IPS-18c (cell line): Measurements from ENCODE around the gene TXNDC16.
"Not testable (repeated sequence)": the region's sequence is repeated elsewhere in the genome, so short reads cannot be mapped to it uniquely, and the experiment has no call there.

Source experiments
- H3K4me3 ChIP-seq: 2 replicates; pipeline ENCODE4 v1.7.0; 2013; ENCODE audit warnings: low read depth, mild to moderate bottlenecking, low read length, moderate library complexity; ENCODE audit not compliant: insufficient read depth
- H3K9me3 ChIP-seq: one replicate; pipeline ENCODE4 v1.6.1; 2013; ENCODE audit warnings: mild to moderate bottlenecking, low read length, moderate library complexity; ENCODE audit not compliant: control insufficient read depth, insufficient read depth

TXNDC16 gene

DNA sequence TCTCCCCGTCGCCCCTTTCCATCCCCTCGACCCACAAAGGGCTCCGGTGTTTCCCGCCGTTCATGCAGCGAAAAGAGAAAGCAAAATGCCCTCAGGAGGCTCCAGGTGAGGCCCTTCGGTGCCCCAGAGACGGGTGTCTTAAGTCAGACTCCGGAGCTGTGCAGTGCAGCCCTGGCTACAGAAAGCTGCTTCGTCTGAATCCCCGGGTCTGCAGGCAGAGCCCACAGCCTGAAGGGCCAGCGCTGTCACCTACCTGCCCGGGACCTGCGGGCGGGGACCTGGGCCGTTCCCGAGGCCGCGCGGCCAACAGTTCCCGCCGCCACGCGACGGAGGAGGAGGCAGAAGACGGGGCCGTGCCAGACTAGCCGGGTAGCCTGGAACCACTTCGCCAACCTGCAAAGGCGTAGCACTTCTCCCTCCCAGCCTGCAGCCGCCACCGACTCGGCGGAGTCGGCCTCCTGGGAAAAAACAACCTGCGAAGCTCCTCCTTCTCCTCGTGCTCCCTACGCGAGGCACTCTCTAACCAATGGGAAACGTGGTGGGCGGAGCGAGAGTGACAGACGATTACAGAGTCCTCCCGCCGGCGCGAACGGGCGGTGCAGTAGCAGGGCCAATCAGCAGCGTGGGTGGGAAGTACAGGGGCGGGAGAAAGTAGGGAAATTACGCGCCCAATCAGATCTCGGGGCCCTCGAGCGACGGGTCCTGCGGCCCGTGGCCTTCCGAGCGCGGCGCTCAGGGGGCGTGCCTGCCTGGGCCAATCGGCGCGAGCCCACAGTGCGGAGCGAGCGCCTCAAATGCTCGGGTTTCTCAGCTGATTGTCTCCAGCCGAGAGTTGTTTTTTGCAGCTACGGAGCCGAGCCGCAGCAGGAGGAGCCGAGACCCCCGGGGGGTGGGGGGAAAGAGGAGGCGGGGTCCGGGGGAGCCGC lies at the start of gene TXNDC16, which contains the start of gene GPR137C:
Gene TXNDC16, minus strand, starts transcription at position 443 of the 926 bp plus-strand sequence. CDS start 8,948 bp downstream, outside the sequence.
Gene GPR137C, plus strand, starts transcription at position 774 of the 926 bp plus-strand sequence. CDS start 312 bp downstream, outside the sequence.
- H3K4me3 ChIP-seq = peak within 1 kb of the TSS; percentile 75
- H3K9me3 ChIP-seq = no peaks in the 10 kb centered on the region

DNA sequence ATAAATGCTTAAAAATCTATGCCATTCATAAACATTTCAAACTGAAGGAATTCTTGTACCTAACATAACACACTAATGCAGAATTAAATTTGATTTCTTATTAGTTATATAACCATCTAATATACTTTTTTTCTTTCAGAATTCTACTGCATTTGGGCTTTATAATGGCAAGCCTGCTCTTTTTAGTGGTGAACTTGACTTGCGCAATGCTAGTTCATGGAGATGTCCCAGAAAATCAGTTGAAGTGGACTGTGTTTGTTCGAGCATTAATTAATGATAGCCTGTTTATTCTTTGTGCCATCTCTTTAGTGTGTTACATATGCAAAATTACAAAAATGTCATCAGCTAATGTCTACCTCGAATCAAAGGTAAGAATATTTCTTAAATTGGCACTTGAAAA lies 47.7 kb upstream of the TXNDC16 start:
- H3K4me3 ChIP-seq = no peak overlapping the region
- no peaks in the 10 kb centered on the region for H3K9me3 ChIP-seq

GRCh38 chr14:52598568-52598967 lies 46.3 kb upstream of the TXNDC16 start:
- Histone ChIP-seq H3K4me3 (no peak overlapping the region), H3K9me3 (no peaks in the 10 kb centered on the region)

DNA sequence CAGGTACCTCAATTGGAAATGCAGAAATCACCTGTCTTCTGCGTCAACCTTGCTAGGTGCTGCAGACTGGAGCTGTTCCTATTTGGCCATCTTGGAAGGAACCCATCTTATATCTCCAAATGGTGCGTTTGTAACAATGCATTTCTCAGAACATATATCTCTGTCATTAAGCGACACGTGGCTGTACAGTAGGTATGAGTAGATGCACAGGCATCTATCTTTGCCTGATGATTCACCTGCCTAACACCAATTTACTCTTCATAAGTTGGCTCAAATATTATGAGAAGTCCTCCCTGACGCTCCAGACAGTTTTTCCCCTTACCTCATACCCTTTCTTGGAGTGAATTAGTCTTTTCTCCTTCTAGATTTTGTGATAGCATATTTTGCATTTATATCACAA lies 44.6 kb upstream of the TXNDC16 start:
- no peak overlapping the region for H3K4me3 ChIP-seq
- H3K9me3 ChIP-seq = no peaks in the 10 kb centered on the region

DNA sequence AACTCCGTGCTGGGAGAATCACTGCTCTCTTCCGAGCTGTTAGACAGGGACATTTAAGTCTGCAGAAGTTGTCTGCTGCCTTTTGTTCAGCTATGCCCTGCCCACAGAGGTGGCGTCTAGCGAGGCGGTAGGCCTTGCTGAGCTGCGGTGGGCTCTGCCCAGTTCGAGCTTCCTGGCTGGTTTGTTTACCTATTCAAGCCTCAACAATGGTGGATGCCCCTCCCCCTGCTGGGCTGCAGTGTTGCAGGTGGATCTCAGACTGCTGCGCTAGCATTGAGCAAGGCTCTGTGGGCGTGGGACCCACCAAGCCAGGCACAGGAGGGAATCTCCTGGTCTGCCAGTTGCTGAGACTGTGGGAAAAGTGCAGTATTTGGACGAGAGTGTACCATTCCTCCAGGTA lies 44.0 kb upstream of the TXNDC16 start:
- H3K9me3 ChIP-seq = no peaks in the 10 kb centered on the region

DNA sequence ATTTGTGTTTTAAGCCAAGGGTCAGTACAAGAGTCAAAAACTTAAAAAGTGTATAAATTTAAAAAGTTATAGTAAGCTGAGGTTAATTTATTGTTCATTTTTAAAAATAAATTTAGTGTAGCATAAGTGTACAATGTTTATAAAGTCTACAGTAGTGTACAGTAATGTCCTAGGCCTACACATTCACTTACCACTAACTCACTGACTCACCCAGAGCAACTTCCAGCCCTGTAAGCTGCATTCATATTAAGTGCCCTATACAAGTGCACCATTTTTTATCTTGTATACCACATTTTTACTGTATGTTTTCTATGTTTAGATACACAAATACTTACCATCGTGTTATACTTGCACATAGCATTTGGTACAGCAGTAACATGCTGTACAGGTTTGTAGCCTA lies 38.0 kb upstream of the TXNDC16 start:
- Histone ChIP-seq H3K9me3 (no peaks in the 10 kb centered on the region), H3K4me3 (no peak overlapping the region)

More for the DNA sequence above, 44.0 kb upstream of the TXNDC16 start:
- no peak overlapping the region for H3K4me3 ChIP-seq

GRCh38 chr14:52589646-52590045 lies 37.3 kb upstream of the TXNDC16 start:
- H3K4me3 ChIP-seq = no peak overlapping the region
- H3K9me3 ChIP-seq = no peaks in the 10 kb centered on the region

- Histone ChIP-seq H3K9me3 (no peaks in the 10 kb centered on the region), H3K4me3 (no peak overlapping the region)
These were observed 31.2 kb upstream of the TXNDC16 start for GRCh38 chr14:52583544-52583943.

DNA sequence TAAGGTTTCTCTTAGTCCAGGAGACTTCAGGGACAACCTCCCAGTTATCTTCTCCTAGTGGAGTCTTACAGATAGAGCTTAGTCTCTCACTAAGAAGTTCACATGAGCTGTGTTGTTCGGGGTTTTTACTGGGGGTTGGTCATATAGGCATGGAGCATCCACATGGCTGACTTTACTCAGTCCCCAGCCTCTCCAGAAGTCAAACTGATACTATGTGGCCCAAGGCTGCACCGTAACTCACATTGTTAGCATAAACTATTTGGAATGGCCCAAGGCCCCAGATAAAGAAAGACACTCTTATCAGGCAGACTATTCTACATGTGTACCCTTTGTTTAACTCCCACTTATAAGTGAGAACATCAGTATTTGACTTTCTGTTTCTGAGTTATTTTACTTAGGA lies 23.6 kb upstream of the TXNDC16 start:
- H3K9me3 ChIP-seq = no peaks in the 10 kb centered on the region

GRCh38 chr14:52568454-52568853 lies 16.1 kb upstream of the TXNDC16 start:
- not testable (repeated sequence) for H3K4me3 ChIP-seq, H3K9me3 ChIP-seq

More for the DNA sequence above, 23.6 kb upstream of the TXNDC16 start:
- H3K4me3 ChIP-seq = no peak overlapping the region

- Histone ChIP-seq H3K4me3 (no peak overlapping the region), H3K9me3 (no peaks in the 10 kb centered on the region)
These were observed 10.8 kb upstream of the TXNDC16 start for GRCh38 chr14:52563120-52563519.

GRCh38 chr14:52558688-52559087 lies 6.4 kb upstream of the TXNDC16 start:
- Histone ChIP-seq H3K4me3 (no peak overlapping the region), H3K9me3 (no peaks in the 10 kb centered on the region)

DNA sequence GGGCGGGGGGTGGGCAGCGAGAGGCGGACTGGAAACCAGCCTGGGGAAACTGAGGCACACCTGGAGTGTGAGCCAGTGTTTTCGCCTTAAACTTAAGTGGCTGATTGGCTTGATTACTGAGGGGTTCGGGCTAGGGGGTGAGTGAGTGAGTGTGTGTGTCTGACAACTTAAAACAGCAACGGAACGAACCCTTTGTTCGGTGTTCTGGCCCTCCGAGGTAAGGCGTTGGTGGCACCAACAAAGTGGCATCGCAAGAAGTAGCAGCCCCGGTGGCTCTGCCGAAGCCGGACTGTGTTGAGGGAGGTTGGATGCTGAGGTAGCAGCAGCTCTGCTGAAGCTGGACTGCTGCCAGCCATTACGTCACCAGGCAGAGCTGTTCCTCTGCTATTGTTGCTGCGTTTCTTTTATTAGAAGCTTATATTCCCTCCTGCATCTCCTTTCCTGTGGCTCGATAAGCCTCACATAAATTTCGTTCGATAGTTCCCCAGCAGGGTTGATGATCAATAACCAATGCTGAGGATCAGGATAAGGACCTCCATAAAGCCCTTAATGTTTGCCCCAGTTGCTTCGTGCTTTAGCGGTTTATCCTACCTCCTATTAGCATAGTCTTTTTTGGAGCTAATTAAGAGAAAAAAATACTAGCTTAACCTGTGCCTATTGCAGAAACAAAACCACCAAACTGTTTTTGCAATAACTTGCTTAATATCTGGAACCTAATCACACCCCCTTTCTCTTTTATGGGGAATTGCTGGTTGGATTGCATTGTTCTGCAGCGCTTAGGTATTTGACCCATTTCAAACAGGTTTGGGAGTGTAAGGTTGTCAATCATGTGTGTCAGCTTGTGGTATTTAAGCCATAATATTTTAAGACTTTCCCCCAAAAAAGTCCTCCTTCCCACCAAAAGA lies 1.6 kb upstream of the TXNDC16 start:
- peak overlapping the region; percentile 71 for H3K4me3 ChIP-seq

DNA sequence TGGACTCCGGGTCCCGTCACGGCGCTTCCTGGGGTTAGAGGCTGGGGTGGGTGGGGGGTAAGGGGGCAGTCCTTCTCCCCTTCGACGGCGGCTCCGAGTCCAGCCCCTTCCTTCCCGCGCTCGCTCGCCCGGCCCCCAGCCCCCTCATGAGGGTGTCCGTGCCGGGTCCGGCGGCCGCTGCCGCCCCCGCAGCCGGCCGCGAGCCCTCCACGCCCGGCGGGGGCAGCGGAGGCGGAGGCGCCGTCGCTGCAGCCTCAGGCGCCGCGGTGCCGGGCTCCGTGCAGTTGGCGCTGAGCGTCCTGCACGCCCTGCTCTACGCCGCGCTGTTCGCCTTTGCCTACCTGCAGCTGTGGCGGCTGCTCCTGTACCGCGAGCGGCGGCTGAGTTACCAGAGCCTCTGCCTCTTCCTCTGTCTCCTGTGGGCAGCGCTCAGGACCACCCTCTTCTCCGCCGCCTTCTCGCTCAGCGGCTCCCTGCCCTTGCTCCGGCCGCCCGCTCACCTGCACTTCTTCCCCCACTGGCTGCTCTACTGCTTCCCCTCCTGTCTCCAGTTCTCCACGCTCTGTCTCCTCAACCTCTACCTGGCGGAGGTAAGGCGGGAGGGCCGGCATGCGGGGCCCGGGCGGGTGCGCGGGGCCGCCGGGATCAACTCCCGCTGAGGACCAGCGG lies 831 bp upstream of the TXNDC16 start:
- Histone ChIP-seq H3K9me3 (no peaks in the 10 kb centered on the region), H3K4me3 (peak overlapping the region; percentile 71)

More for the DNA sequence above, 1.6 kb upstream of the TXNDC16 start:
- H3K9me3 ChIP-seq = no peaks in the 10 kb centered on the region

GRCh38 chr14:52551696-52552062 lies 626 bp downstream of the TXNDC16 start:
- peak overlapping the region; percentile 75 for H3K4me3 ChIP-seq
- no peaks in the 10 kb centered on the region for H3K9me3 ChIP-seq

- H3K4me3 ChIP-seq = peak overlapping the region; percentile 75
These were observed 1.1 kb downstream of the TXNDC16 start for GRCh38 chr14:52551205-52551604.

GRCh38 chr14:52550661-52551060 lies 1.6 kb downstream of the TXNDC16 start:
- no peak overlapping the region; the same call in 1 of the 2 replicates for H3K4me3 ChIP-seq

More at GRCh38 chr14:52551205-52551604, 1.1 kb downstream of the TXNDC16 start:
- no peaks in the 10 kb centered on the region for H3K9me3 ChIP-seq

More at GRCh38 chr14:52550661-52551060, 1.6 kb downstream of the TXNDC16 start:
- no peaks in the 10 kb centered on the region for H3K9me3 ChIP-seq
